Measurements from ENCODE around the gene KDSR.
"Not testable (repeated sequence)": the region's sequence is repeated elsewhere in the genome, so short reads cannot be mapped to it uniquely, and the experiment has no call there.

KDSR gene

GRCh38 chr18:63365876-63366212 is 1.2 kb downstream of the KDSR start:
- no peak for DNase-seq

- DNase-seq, result peak; percentile 8
Observed at GRCh38 chr18:63363951-63364350, 3.1 kb downstream of the KDSR start.

- DNase-seq, result not testable (repeated sequence)
Observed at GRCh38 chr18:63363420-63363819, 3.6 kb downstream of the KDSR start.

GRCh38 chr18:63356272-63356896 is 10.6 kb downstream of the KDSR start:
- DNase-seq, result no peak

GRCh38 chr18:63350230-63350629 is 16.8 kb downstream of the KDSR start:
- DNase-seq, result no peak

- no peak for DNase-seq
Observed at GRCh38 chr18:63348508-63349136, 18.4 kb downstream of the KDSR start.

- no peak for DNase-seq
Observed at GRCh38 chr18:63346480-63347183, 20.4 kb downstream of the KDSR start.

GRCh38 chr18:63346031-63346430 is 21.0 kb downstream of the KDSR start:
- DNase-seq, result no peak

GRCh38 chr18:63344918-63345317 is 22.1 kb downstream of the KDSR start:
- DNase-seq, result no peak

GRCh38 chr18:63344263-63344662 is 22.7 kb downstream of the KDSR start:
- DNase-seq, result no peak

GRCh38 chr18:63342206-63342605 is 24.8 kb downstream of the KDSR start:
- no peak for DNase-seq

- peak; percentile 14 for DNase-seq
Observed at GRCh38 chr18:63339920-63340484, 27.0 kb downstream of the KDSR start.

- DNase-seq, result no peak
Observed at GRCh38 chr18:63336366-63337099, 30.5 kb downstream of the KDSR start.

GRCh38 chr18:63331105-63331504 is 35.9 kb downstream of the KDSR start:
- DNase-seq, result no peak

GRCh38 chr18:63329431-63330145 is 37.4 kb downstream of the KDSR start:
- no peak for DNase-seq

GRCh38 chr18:63326011-63326410 is 41.0 kb downstream of the KDSR start:
- no peak for DNase-seq

GRCh38 chr18:63325086-63325686 is 41.8 kb downstream of the KDSR start:
- no peak for DNase-seq

GRCh38 chr18:63322908-63323634 is 43.9 kb downstream of the KDSR start:
- peak; percentile 20 for DNase-seq

GRCh38 chr18:63322206-63322605 is 44.8 kb downstream of the KDSR start:
- no peak for DNase-seq

- no peak for DNase-seq
Observed at GRCh38 chr18:63321291-63321690, 45.7 kb downstream of the KDSR start.

GRCh38 chr18:63320975-63321265 is 46.1 kb downstream of the KDSR start:
- DNase-seq, result no peak
